Measurements from ENCODE around the gene BTBD9. TPM values are rescaled to one million over a fixed set of nuclear protein-coding genes. Genes with fewer than 3 reads are reported as not detected.

BTBD9 gene
- total and polyA plus RNA-seq, 9 of the 15 experiments (the other 6 are each of a cell fraction or from before 2014, with no cell fraction given) = 0.08 to 1.6 (median 0.58) TPM

- no peak for TF ChIP-seq CTCFL (IDR thresholded peaks at IDR 0.05; ENCODE audit: borderline replicate concordance, insufficient read depth, low read depth, low read length, poor library complexity, severe bottlenecking)
- TF ChIP-seq MBD2 (IDR thresholded peaks at IDR 0.05; ENCODE audit: borderline replicate concordance, low read depth) = no peak
- TF ChIP-seq ZEB2 (IDR thresholded peaks at IDR 0.05) = peak; percentile 89
- no peak for TF ChIP-seq SREBF2 (CRISPR knock-in tag; IDR thresholded peaks at IDR 0.05)
- no peak for TF ChIP-seq TGIF2 (CRISPR knock-in tag; IDR thresholded peaks at IDR 0.05)
- peak in 1 of 2 experiments; percentile 46; a peak in 1 of 4 replicates for TF ChIP-seq RCOR1 (IDR thresholded peaks at IDR 0.05; ENCODE audit: borderline replicate concordance in 1 of 2, low read depth in 2 of 2, low read length in 2 of 2)
- TF ChIP-seq RUNX1 (IDR thresholded peaks at IDR 0.05; ENCODE audit: low read depth) = no peak
- TF ChIP-seq NCOA4 (IDR thresholded peaks at IDR 0.05; ENCODE audit: partially characterized antibody) = no peak
- TF ChIP-seq FOXA1 (IDR thresholded peaks at IDR 0.05; ENCODE audit: borderline replicate concordance) = no peak
- no peak for TF ChIP-seq CCAR2 (IDR thresholded peaks at IDR 0.05; ENCODE audit: low read depth, low read length)
- TF ChIP-seq ZSCAN32 (CRISPR knock-in tag; IDR thresholded peaks at IDR 0.05) = no peak
- TF ChIP-seq SETDB1 (IDR thresholded peaks at IDR 0.05; ENCODE audit: low read length) = no peak
- no peak for TF ChIP-seq MYNN (IDR thresholded peaks at IDR 0.05)
- no peak for TF ChIP-seq MYNN (CRISPR knock-in tag; IDR thresholded peaks at IDR 0.05)
- TF ChIP-seq ZNF766 (CRISPR knock-in tag; conservative IDR thresholded peaks at IDR 0.05) = no peak
- TF ChIP-seq ZNF785 (CRISPR knock-in tag; IDR thresholded peaks at IDR 0.05) = no peak
- peak; percentile 49 to 58; a peak in 3 of 4 replicates for TF ChIP-seq KDM1A (IDR thresholded peaks at IDR 0.05)
- TF ChIP-seq ATF7 (IDR thresholded peaks at IDR 0.05) = peak; percentile 28; the same call in 1 of the 2 replicates
- peak; percentile 77; the same call in 1 of the 2 replicates for TF ChIP-seq ZBTB2 (IDR thresholded peaks at IDR 0.05)
- no peak for TF ChIP-seq PHF21A (IDR thresholded peaks at IDR 0.05; ENCODE audit: borderline replicate concordance, low read depth)
- TF ChIP-seq RERE (CRISPR knock-in tag; IDR thresholded peaks at IDR 0.05; ENCODE audit: borderline replicate concordance) = no peak
- TF ChIP-seq EGR1 (conservative IDR thresholded peaks at IDR 0.05) = 0 out of 2 replicates have a peak, but pooled peaks have one; percentile 47
Measured at GRCh38 chr6:38578075-38578474, 61.7 kb downstream of the BTBD9 start (continued).
